ENCODE data around the gene RXRA.
A peak's percentile ranks its signal among the peaks of the same experiment; 100 is the strongest.

Gene RXRA

GRCh38 chr9:134393582-134394280 lies 67.5 kb downstream of the RXRA start:
- peaks cover 95 to 96% of the 10 kb centered on the region in 2 experiments for H3K4me1 ChIP-seq (ENCODE audit: control insufficient read depth in 1 of 2, insufficient read depth in 1 of 2, low read depth in 1 of 2, low read length in 1 of 2)
- H3K4me3 ChIP-seq (ENCODE audit: low read depth in 1 of 2, low read length in 1 of 2): no peak overlapping the region
- H3K36me3 ChIP-seq: peaks cover 12% of the 10 kb centered on the region
- H3K27me3 ChIP-seq: no peaks in the 10 kb centered on the region
- no peak for TF ChIP-seq CTCF (IDR thresholded peaks at IDR 0.05)
- peak overlapping the region; percentile 100 for H3K27ac ChIP-seq
- no peaks in the 10 kb centered on the region for H3K9me3 ChIP-seq

DNA sequence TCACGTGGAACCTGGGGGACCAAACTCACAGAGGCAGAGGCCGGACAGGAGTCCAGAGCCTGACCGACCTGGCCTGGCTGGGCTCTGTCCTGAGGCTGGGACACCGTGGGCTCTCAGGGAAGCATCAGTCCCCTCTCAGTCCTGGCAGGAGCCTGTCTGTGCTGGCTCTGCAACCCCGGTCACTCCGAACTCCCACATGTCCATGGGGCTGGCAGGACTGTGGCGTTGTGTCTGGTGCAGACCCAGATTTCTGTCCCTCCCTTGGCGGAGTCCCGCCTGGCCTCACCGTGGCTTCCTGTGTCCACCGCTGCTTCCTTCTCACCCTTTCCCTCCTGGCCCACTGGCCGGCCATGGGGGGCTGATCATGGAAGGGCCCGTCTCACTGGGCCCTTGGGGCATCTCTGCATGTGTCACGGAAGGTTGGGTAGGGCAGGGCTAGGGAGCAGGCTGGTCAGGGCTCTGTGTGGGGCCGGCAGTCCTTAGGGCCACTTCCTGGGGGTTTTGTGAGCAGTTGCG lies 68.8 kb downstream of the RXRA start:
- no peaks in the 10 kb centered on the region for H3K9me3 ChIP-seq
- H3K4me1 ChIP-seq (ENCODE audit: control insufficient read depth in 1 of 2, insufficient read depth in 1 of 2, low read depth in 1 of 2, low read length in 1 of 2): peaks cover 98 to 100% of the 10 kb centered on the region in 2 experiments
- no peaks in the 10 kb centered on the region for H3K27me3 ChIP-seq
- H3K36me3 ChIP-seq: peaks cover 12% of the 10 kb centered on the region
- H3K27ac ChIP-seq: peak overlapping the region; percentile 100
- no peak for TF ChIP-seq CTCF (IDR thresholded peaks at IDR 0.05)
- peak overlapping the region; percentile 62 to 77 for H3K4me3 ChIP-seq (ENCODE audit: low read depth in 1 of 2, low read length in 1 of 2)

DNA sequence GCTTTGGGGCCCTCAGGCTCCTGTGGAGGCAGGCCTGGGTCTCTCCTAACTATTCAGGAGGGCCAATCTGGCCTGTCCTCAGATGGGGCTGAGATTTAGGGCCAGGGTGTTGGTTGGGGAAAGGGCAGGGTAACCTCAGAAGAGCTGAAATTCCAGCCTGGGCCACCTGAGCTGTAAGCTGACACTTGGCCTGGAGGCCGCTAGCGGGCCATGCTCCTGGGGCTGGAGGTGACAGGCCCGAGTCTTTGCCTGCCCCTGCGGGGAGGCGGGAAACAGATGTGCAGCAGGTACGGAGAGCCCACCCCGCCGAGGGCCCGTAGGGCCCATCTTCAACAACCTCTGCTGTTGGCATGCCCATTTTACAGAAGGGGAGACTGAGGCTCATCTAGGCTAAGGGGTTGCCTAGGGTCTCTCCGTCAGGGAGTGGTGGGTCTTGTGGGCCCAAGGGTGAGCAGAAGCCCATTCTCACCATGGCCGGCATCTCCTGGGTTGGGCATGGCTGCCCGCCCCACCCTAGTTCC lies 69.5 kb downstream of the RXRA start:
- peaks cover 98 to 100% of the 10 kb centered on the region in 2 experiments for H3K4me1 ChIP-seq (ENCODE audit: control insufficient read depth in 1 of 2, insufficient read depth in 1 of 2, low read depth in 1 of 2, low read length in 1 of 2)
- no peaks in the 10 kb centered on the region for H3K27me3 ChIP-seq
- H3K9me3 ChIP-seq: no peaks in the 10 kb centered on the region
- peak overlapping the region; percentile 100 for H3K27ac ChIP-seq
- H3K4me3 ChIP-seq (ENCODE audit: low read depth in 1 of 2, low read length in 1 of 2): peak overlapping the region; percentile 62 to 77
- no peak for TF ChIP-seq CTCF (IDR thresholded peaks at IDR 0.05)
- peaks cover 13% of the 10 kb centered on the region for H3K36me3 ChIP-seq

- no peaks in the 10 kb centered on the region for H3K27me3 ChIP-seq
- peak overlapping the region; percentile 100 for H3K27ac ChIP-seq
- peaks cover 98 to 100% of the 10 kb centered on the region in 2 experiments for H3K4me1 ChIP-seq (ENCODE audit: control insufficient read depth in 1 of 2, insufficient read depth in 1 of 2, low read depth in 1 of 2, low read length in 1 of 2)
- no peaks in the 10 kb centered on the region for H3K9me3 ChIP-seq
- H3K4me3 ChIP-seq (ENCODE audit: low read depth in 1 of 2, low read length in 1 of 2): peak overlapping the region; percentile 62 to 77
- peaks cover 13% of the 10 kb centered on the region for H3K36me3 ChIP-seq
- TF ChIP-seq CTCF (IDR thresholded peaks at IDR 0.05): peak; percentile 49
Observed at GRCh38 chr9:134396258-134396742, 70.0 kb downstream of the RXRA start.

DNA sequence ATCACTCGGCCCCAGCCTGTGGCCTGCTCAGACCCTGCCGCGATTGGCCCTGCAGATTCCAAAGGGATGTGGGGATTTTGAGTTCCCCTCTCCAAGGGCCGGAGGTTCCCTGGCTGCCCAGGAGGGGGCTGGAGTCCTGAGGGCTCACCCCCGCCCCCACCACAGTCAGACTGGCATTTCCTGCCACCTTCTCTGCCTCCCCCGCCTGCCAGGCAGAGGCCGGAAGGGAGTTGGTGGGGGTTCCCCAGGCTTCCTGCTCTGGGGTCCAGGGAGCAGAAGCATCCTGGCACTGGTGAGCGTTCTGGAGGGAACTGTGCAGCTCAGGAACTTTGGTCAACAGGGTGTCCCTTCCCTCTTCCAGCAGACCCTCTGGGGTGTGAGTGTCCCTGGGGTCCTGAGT lies 70.6 kb downstream of the RXRA start:
- peaks cover 95 to 100% of the 10 kb centered on the region in 2 experiments for H3K4me1 ChIP-seq (ENCODE audit: control insufficient read depth in 1 of 2, insufficient read depth in 1 of 2, low read depth in 1 of 2, low read length in 1 of 2)
- H3K27ac ChIP-seq: peak overlapping the region; percentile 100
- peaks cover 13% of the 10 kb centered on the region for H3K36me3 ChIP-seq

More for the DNA sequence above, 70.6 kb downstream of the RXRA start:
- Histone ChIP-seq H3K4me3 (ENCODE audit: low read depth in 1 of 2, low read length in 1 of 2) (peak overlapping the region; percentile 62 to 77), H3K9me3 (no peaks in the 10 kb centered on the region), H3K27me3 (no peaks in the 10 kb centered on the region)
- TF ChIP-seq CTCF (IDR thresholded peaks at IDR 0.05): no peak
